Heart left ventricle (tissue), 16 donors: ENCODE results near the gene CD69. TPM values are rescaled to one million over a fixed set of nuclear protein-coding genes. Genes with fewer than 3 reads are reported as not detected.
"Not testable (repeated sequence)": the region's sequence is repeated elsewhere in the genome, so short reads cannot be mapped to it uniquely, and the experiment has no call there.

Source experiments
- ATAC-seq, 4 donors: fragments of 200-7000 bp; cut with Tn5 transposase; one replicate each; pipeline ENCODE4 v1.9.1; 2020 to 2022; ENCODE audit warnings: moderate library complexity in 4 of 4, mild to moderate bottlenecking in 3 of 4, moderate number of reproducible peaks in 1 of 4
- DNase-seq, 5 donors: peaks; one replicate each; pipeline ENCODE4 v3.0.0-alpha.2; 2020
- H3K27ac ChIP-seq, 12 donors: fragments of 200-600 bp; sonication (generic) in 4 of 12; one replicate each; pipeline versions ENCODE4 v1.5.0 to v1.8.0; 2016 to 2022; ENCODE audit warnings: mild to moderate bottlenecking in 2 of 12
- H3K27me3 ChIP-seq, 9 donors: fragments of 200-600 bp; sonication (generic) in 2 of 9; one replicate each; pipeline versions ENCODE4 v1.5.1 to v1.8.0; 2016 to 2022; ENCODE audit warnings: mild to moderate bottlenecking in 3 of 9
- H3K36me3 ChIP-seq, 9 donors: fragments of 200-600 bp; sonication (generic) in 2 of 9; one replicate each; pipeline versions ENCODE4 v1.5.0 to v1.8.0; 2018 to 2022; ENCODE audit warnings: mild to moderate bottlenecking in 2 of 9
- H3K4me1 ChIP-seq, 12 donors: fragments of 200-600 bp; sonication (generic) in 4 of 12; one replicate each; pipeline versions ENCODE4 v1.5.0 to v1.8.0; 2016 to 2022; ENCODE audit warnings: mild to moderate bottlenecking in 3 of 12
- H3K4me3 ChIP-seq, 12 donors: fragments of 200-600 bp; sonication (generic) in 4 of 12; one replicate each; pipeline versions ENCODE4 v1.5.0 to v1.8.0; 2017 to 2022; ENCODE audit warnings: mild to moderate bottlenecking in 9 of 12, moderate library complexity in 4 of 12
- H3K9me3 ChIP-seq, 12 donors: fragments of 200-600 bp; sonication (generic) in 4 of 12; one replicate each; pipeline versions ENCODE4 v1.5.0 to v1.8.0; 2016 to 2022; ENCODE audit warnings: mild to moderate bottlenecking in 1 of 12
- POLR2A ChIP-seq, 2 donors: fragments of 450-650 bp; IDR thresholded peaks; one replicate each; pipeline ENCODE4 v1.6.1; 2017; ENCODE audit warnings: antibody characterized with exemption in 2 of 2, mild to moderate bottlenecking in 2 of 2, moderate library complexity in 2 of 2
- WGBS, 4 donors: extraction: QIAGEN DNeasy Blood & Tissue Kit in 2 of 4; methylation state at CpG; one replicate each; pipeline versions ENCODE4 v1.1.5 to v1.1.7; 2013 to 2018; 5-methylcytosine and 5-hydroxymethylcytosine counted together
- intact Hi-C, 10 donors: fragments of 100-400 bp; cut with DNase I; formaldehyde crosslinking; loops; one replicate each; pipeline versions ENCODE4 v1.11.1 to v1.14.2; 2022
- polyA plus RNA-seq, 2 donors: library from polyadenylated mRNA; stranded (reverse); fragments of 200-250 nt; gene quantifications; one replicate each; pipeline ENCODE4 v1.2.3, GENCODE V29; 2013
- total RNA-seq, 9 donors: library from RNA; depleted of rRNA in 2 of 9; stranded (reverse); fragments of >200 nt in 2 of 9; fragmentation: NEBNext Ultra II Directional in 3 of 9; extraction: Animal tissue kit (Norgen Biotek cat#: 25700) in 3 of 9; gene quantifications; one replicate each; pipeline versions ENCODE4 v1.1.0 to v1.2.4, GENCODE V29; 2016 to 2023
- TF ChIP-seq, protein P1 (sequence below), 12 donors: fragments of 200-600 bp; sonication (generic) in 4 of 12; IDR thresholded peaks; one replicate each; pipeline versions ENCODE4 v1.5.0 to v1.8.0; 2018 to 2022; ENCODE audit warnings: antibody characterized with exemption in 12 of 12, mild to moderate bottlenecking in 5 of 12
- donor health status: ischemic (EF 13 %, LVEDD 7.1; RV severe dilation, severe dysfunction).
- donor health status: healthy with polysubstance abuse.
- donor health status: DM: no; HTN: yes; CAD: no.
- donor health status: DM: no; HTN: no; CAD: no.
- donor health status: ischemic (EF 25% LVEDD 6.9; RV normal size, moderate dysfunction).
- donor health status: ischemic (EF 25% LVEDD 5.7; RV mildly dilated, moderate dysfunction).
- donor health status: healthy.
- donor health status: DM: yes; HTN: yes; CAD: no.
- donor health status: ischemic (EF 35%, LVEDD 5.7; RV mildly dilated, moderate dysfunction).
- donor health status: nonischemic (EF 11% LVEDD 7.7; RV severe dilation, severe dysfunction).
- donor health status: DM: yes; HTN: yes; CAD: no.
- donor health status: PGD.
- donor health status: ischemic (EF 29% LVEDD 5.4; RV normal size, mild dysfunction).
- donor health status: nonischemic (EF 23%, LVEDD 6.1; RV moderate dilation, normal function).

Gene CD69
- total and polyA plus RNA-seq, 11 donors, result 0.16 to 6.4 (median 0.43) TPM; not detected in 3

DNA sequence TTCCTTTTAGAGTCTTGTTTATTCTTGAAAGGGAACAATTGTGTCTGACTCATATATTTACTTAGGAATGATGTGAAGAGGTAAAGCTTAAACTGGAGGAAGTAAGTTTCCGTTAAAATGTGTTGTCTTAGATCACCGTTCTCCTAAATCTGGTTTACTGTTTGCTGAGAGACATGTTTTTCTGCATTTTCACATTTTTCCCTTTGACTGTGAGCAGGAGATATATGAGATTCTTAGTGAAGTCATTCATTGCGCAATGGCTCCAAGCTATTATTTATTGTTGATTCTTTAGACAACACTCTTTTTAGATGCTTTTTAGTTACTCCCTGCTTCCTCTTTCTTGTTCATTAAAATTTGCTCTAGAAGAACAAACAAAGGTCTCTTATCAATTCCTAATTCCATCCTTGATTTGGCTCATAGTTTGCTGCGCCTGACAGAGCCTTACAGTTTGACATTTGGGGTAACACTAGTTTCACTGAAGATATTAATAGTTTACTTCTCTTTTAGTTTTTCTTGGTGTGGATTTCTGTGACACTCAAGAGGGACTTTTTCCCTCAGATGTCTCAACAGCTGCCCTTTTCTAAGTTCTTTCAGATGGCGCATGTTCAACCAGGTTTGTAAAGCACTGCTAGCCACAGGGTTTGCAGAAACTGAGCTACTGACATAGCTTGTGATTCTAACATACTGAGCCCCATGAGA, 39.2 kb downstream of the CD69 start:
- H3K9me3 ChIP-seq, result no peaks in the 10 kb centered on the region
- DNase-seq, result no peak
- peaks cover 0 to 16% (median 0%) of the 10 kb centered on the region in 12 donors for H3K4me1 ChIP-seq
- peaks cover 0 to 7% (median 0%) of the 10 kb centered on the region in 9 donors for H3K27me3 ChIP-seq
- H3K36me3 ChIP-seq, result no peaks in the 10 kb centered on the region
- WGBS, 4 donors, result 76 to 80% (median 77%) methylated on average over 5 of the region's 5 CpGs
- TF ChIP-seq, protein P1, sequence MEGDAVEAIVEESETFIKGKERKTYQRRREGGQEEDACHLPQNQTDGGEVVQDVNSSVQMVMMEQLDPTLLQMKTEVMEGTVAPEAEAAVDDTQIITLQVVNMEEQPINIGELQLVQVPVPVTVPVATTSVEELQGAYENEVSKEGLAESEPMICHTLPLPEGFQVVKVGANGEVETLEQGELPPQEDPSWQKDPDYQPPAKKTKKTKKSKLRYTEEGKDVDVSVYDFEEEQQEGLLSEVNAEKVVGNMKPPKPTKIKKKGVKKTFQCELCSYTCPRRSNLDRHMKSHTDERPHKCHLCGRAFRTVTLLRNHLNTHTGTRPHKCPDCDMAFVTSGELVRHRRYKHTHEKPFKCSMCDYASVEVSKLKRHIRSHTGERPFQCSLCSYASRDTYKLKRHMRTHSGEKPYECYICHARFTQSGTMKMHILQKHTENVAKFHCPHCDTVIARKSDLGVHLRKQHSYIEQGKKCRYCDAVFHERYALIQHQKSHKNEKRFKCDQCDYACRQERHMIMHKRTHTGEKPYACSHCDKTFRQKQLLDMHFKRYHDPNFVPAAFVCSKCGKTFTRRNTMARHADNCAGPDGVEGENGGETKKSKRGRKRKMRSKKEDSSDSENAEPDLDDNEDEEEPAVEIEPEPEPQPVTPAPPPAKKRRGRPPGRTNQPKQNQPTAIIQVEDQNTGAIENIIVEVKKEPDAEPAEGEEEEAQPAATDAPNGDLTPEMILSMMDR (IDR thresholded peaks at IDR 0.05), result no peak
- intact Hi-C loops, result no loop called here
- H3K27ac ChIP-seq, result peak overlapping the region in 1 of 12 donors; percentile 37
- no peak overlapping the region for H3K4me3 ChIP-seq
- no peak for ATAC-seq

DNA sequence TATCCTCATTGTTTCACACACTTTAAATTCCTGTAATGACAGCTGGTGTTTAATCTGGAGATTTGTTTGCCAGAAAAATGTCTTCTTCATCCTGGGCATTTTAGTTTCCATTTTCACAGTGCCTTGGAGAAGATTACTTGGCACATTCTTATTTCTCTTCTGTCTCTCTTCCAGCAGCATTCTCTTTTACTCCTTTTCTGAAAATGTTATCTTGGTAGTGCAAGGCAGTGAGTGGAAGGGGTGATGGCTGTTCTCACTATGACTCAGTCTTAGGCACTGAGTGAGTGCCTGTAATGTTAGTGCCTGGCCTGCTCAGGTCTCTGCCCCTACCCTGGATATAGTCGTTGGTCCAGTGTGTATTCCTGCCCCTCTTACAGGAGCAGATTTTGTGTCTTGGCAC, 40.9 kb downstream of the CD69 start:
- Histone ChIP-seq H3K36me3 (no peaks in the 10 kb centered on the region), H3K4me3 (no peak overlapping the region), H3K9me3 (no peaks in the 10 kb centered on the region), H3K4me1 (peaks cover 0 to 16% (median 0%) of the 10 kb centered on the region in 12 donors), H3K27ac (no peak overlapping the region), H3K27me3 (peaks cover 0 to 7% (median 0%) of the 10 kb centered on the region in 9 donors)
- intact Hi-C loops, result no loop called here
- 26 to 94% (median 59%) methylated on average over 1 of the region's 1 CpG for WGBS, 4 donors
- no peak for TF ChIP-seq POLR2A (IDR thresholded peaks at IDR 0.05)
- TF ChIP-seq, protein P1 (IDR thresholded peaks at IDR 0.05), result no peak
- ATAC-seq, result no peak
- no peak for DNase-seq

DNA sequence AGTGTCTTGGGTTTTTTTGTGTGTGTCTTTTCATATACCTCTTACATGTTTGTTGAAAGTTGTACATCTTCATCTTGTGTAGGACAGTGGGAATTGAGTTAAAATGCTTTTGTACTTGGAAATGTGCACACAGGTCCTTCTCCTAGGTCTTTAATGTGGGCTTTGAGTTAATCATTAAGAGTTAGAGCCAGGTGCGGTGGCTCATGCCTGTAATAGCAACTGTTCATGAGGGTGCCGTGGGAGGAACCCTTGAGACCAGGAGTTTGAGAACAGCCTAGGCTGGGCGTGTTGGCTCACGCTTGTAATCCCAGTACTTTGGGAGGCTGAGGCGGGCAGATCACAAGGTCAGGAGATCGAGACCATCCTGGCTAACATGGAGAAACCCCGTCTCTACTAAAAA, 41.7 kb downstream of the CD69 start:
- no peak for DNase-seq
- no peaks in the 10 kb centered on the region for H3K36me3 ChIP-seq
- ATAC-seq, result no peak
- H3K27me3 ChIP-seq, result peaks cover 0 to 7% (median 0%) of the 10 kb centered on the region in 9 donors
- 89 to 95% (median 94%) methylated on average over 7 of the region's 7 CpGs for WGBS, 4 donors
- no peak overlapping the region for H3K4me3 ChIP-seq
- intact Hi-C loops, result no loop called here
- no peaks in the 10 kb centered on the region for H3K9me3 ChIP-seq
- H3K4me1 ChIP-seq, result peaks cover 0 to 16% (median 0%) of the 10 kb centered on the region in 12 donors
- no peak for TF ChIP-seq POLR2A (IDR thresholded peaks at IDR 0.05)
- TF ChIP-seq, protein P1 (IDR thresholded peaks at IDR 0.05), result no peak
- no peak overlapping the region for H3K27ac ChIP-seq

DNA sequence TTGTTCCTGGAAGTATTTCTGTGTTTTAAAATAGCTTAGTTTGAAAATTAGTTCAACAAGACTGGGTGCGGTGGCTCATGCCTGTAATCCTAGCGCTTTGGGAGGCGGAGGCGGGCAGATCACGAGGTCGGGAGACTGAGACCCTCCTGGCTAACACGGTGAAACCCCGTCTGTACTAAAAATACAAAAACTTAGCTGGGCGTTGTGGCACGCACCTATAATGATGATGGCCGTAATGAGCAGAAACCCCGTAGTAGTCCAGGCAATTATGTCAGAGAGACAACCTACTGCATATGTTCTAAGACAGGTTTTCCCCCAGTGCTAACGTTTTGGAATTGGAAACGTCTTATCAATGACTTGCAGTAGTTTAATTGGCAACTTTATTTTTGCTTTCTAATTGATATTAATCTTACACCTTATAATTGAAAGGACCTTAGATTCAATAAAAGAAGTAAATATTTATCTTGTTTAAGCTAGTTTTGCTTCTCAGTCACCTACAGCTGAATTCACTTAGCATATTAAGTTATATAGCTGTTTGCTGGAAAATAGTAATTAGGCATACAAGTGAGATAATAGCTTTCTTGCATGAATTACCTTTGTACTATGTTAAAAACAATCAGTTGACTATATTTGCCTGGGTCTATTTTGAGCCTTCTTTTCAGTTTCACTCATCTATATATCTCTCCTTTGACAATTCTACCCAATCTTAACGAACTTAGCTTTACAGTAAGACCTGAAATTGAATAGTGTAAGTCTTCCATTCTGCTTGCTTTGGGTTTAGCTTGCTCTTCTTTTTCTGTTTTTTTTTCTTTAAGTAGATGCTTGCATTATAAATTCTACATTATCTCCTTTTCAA, 43.4 kb downstream of the CD69 start:
- intact Hi-C loops, result no loop called here
- no peak for TF ChIP-seq POLR2A (IDR thresholded peaks at IDR 0.05)
- TF ChIP-seq, protein P1 (IDR thresholded peaks at IDR 0.05), result no peak
- Histone ChIP-seq H3K27ac (no peak overlapping the region), H3K4me1 (peaks cover 0 to 13% (median 0%) of the 10 kb centered on the region in 12 donors), H3K36me3 (no peaks in the 10 kb centered on the region), H3K9me3 (no peaks in the 10 kb centered on the region), H3K27me3 (peaks cover 0 to 4% (median 0%) of the 10 kb centered on the region in 9 donors), H3K4me3 (no peak overlapping the region)
- no peak for DNase-seq
- 87 to 95% (median 92%) methylated on average over 15 of the region's 15 CpGs for WGBS, 4 donors
- ATAC-seq, result no peak

DNA sequence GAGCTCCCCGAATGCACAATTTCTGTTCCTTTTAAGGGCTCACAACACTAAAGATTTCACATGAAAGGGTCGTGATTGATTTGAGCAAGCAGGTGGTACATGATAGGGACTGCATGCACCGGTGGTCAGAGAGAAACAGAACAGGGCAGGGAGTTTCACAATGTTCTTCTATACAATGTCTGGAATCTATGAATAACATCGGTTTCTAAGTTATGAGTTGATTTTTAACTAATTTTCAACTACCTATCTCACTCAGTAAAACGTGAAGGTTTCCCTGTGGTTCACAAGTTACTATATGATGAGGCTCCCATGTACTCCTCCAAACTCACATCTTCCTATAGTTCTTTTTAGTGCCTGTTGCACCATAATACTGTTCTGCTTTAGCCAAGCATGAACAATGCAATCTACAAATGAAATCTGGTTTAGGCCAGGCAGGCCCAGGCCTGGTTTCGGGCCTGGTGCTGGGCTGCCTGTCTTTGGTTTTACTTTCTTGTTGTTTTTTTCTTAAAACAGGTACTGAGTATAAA, 47.6 kb downstream of the CD69 start:
- DNase-seq, intact Hi-C loops, H3K9me3 ChIP-seq, H3K36me3 ChIP-seq, H3K27me3 ChIP-seq, H3K27ac ChIP-seq, ATAC-seq, H3K4me1 ChIP-seq, H3K4me3 ChIP-seq: not testable (repeated sequence)
- 77 to 86% (median 79%) methylated on average over 6 of the region's 6 CpGs for WGBS, 4 donors
